Sigmoid colon (tissue), 7 donors: ENCODE measurements around the gene TNIK. TPM values are rescaled to one million over a fixed set of nuclear protein-coding genes. Genes with fewer than 3 reads are reported as not detected.

Source experiments
- DNase-seq: peaks from one replicate; pipeline ENCODE4 v3.0.0-alpha.2; 2019
- H3K27ac ChIP-seq, 4 donors: fragments of 200-600 bp; sonication (generic); one replicate each; pipeline ENCODE4 v1.5.1; 2016 to 2019; ENCODE audit warnings: mild to moderate bottlenecking in 1 of 4
- H3K27me3 ChIP-seq, 3 donors: fragments of 200-600 bp; sonication (generic); one replicate each; pipeline ENCODE4 v1.5.1; 2019; ENCODE audit warnings: mild to moderate bottlenecking in 1 of 3
- H3K36me3 ChIP-seq, 4 donors: fragments of 200-600 bp; sonication (generic); one replicate each; pipeline ENCODE4 v1.5.1; 2016 to 2019
- H3K4me1 ChIP-seq, 4 donors: fragments of 200-600 bp; sonication (generic); one replicate each; pipeline ENCODE4 v1.5.1; 2017 to 2019
- H3K4me3 ChIP-seq, 4 donors: fragments of 200-600 bp; sonication (generic); one replicate each; pipeline ENCODE4 v1.5.1; 2017 to 2019; ENCODE audit warnings: mild to moderate bottlenecking in 2 of 4, moderate library complexity in 1 of 4
- H3K9me3 ChIP-seq, 4 donors: fragments of 200-600 bp in 3 of 4; sonication (generic) in 3 of 4; one replicate each; pipeline versions ENCODE4 v1.5.1 to v1.6.1; 2013 to 2019
- CTCF ChIP-seq, 4 experiments: fragments of 450-650 bp in 3 of 4; fragments of 200-600 bp in 1 of 4; IDR thresholded peaks; one replicate each; pipeline ENCODE4 v1.5.1; 2016 to 2019; ENCODE audit warnings: antibody characterized with exemption in 4 of 4, mild to moderate bottlenecking in 3 of 4, moderate library complexity in 2 of 4
- EP300 ChIP-seq, 4 donors: sonication (generic); formaldehyde crosslinking; IDR thresholded peaks; one replicate each; pipeline ENCODE4 v1.6.1; 2017; ENCODE audit warnings: antibody characterized with exemption in 4 of 4
- POLR2A ChIP-seq, 2 donors: fragments of 450-650 bp; IDR thresholded peaks; one replicate each; pipeline ENCODE4 v1.6.1; 2016; ENCODE audit warnings: antibody characterized with exemption in 2 of 2, mild to moderate bottlenecking in 2 of 2, moderate library complexity in 2 of 2
- POLR2AphosphoS5 ChIP-seq, 4 donors: sonication (generic); formaldehyde crosslinking; IDR thresholded peaks; one replicate each; pipeline ENCODE4 v1.6.1; 2017; ENCODE audit warnings: antibody characterized with exemption in 4 of 4
- WGBS, 2 donors: extraction: QIAGEN DNeasy Blood & Tissue Kit; methylation state at CpG; one replicate each; pipeline ENCODE4 v1.1.7; 2013; 5-methylcytosine and 5-hydroxymethylcytosine counted together
- intact Hi-C: fragments of 100-400 bp; cut with DNase I; formaldehyde crosslinking; loops from one replicate; pipeline ENCODE4 v1.15.1; 2023
- polyA plus RNA-seq, 3 donors: library from polyadenylated mRNA; stranded (reverse); fragments of 200-250 nt; gene quantifications; one replicate each; pipeline ENCODE4 v1.2.3, GENCODE V29; 2013
- total RNA-seq, 4 donors: library from RNA; depleted of rRNA; stranded (reverse); fragments of >200 nt; gene quantifications; one replicate each; pipeline ENCODE4 v1.1.0, GENCODE V29; 2016
- donor health status: healthy with polysubstance abuse.
- donor health status: Bipolar disorder and iron deficiency.
- donor health status: healthy.

Gene TNIK
- total and polyA plus RNA-seq, 7 donors: 5.4 to 21.3 (median 9.2) TPM

- intact Hi-C loops: no loop called here
- TF ChIP-seq POLR2AphosphoS5 (IDR thresholded peaks at IDR 0.05): no peak
- no peak for TF ChIP-seq CTCF (IDR thresholded peaks at IDR 0.05)
- no peak for TF ChIP-seq POLR2A (IDR thresholded peaks at IDR 0.05)
- TF ChIP-seq EP300 (IDR thresholded peaks at IDR 0.05): no peak
Measured at GRCh38 chr3:171270541-171270940, 189.7 kb downstream of the TNIK start.

GRCh38 chr3:171269542-171269941, 190.7 kb downstream of the TNIK start:
- DNase-seq: no peak
- no peak overlapping the region for H3K27ac ChIP-seq
- intact Hi-C loops: no loop called here
- H3K4me3 ChIP-seq: no peak overlapping the region
- no peaks in the 10 kb centered on the region for H3K36me3 ChIP-seq
- no peak for TF ChIP-seq POLR2AphosphoS5 (IDR thresholded peaks at IDR 0.05)
- TF ChIP-seq CTCF (IDR thresholded peaks at IDR 0.05): no peak
- no peak for TF ChIP-seq EP300 (IDR thresholded peaks at IDR 0.05)
- no peak for TF ChIP-seq POLR2A (IDR thresholded peaks at IDR 0.05)
- H3K4me1 ChIP-seq: peaks cover 0 to 35% (median 21%) of the 10 kb centered on the region in 4 donors
- H3K9me3 ChIP-seq: no peaks in the 10 kb centered on the region
- no peaks in the 10 kb centered on the region for H3K27me3 ChIP-seq

More at GRCh38 chr3:171270541-171270940, 189.7 kb downstream of the TNIK start:
- H3K27me3 ChIP-seq: no peaks in the 10 kb centered on the region
- no peaks in the 10 kb centered on the region for H3K9me3 ChIP-seq
- no peak overlapping the region for H3K4me3 ChIP-seq
- 76 to 93% methylated on average over 2 of the region's 2 CpGs for WGBS, 2 donors
- no peak overlapping the region for H3K27ac ChIP-seq
- H3K4me1 ChIP-seq: peaks cover 0 to 35% (median 21%) of the 10 kb centered on the region in 4 donors
- no peak for DNase-seq
- H3K36me3 ChIP-seq: no peaks in the 10 kb centered on the region

GRCh38 chr3:171268677-171269076, 191.5 kb downstream of the TNIK start:
- no peak for DNase-seq
- H3K4me1 ChIP-seq: peaks cover 0 to 35% (median 21%) of the 10 kb centered on the region in 4 donors
- TF ChIP-seq POLR2A (IDR thresholded peaks at IDR 0.05): no peak
- TF ChIP-seq POLR2AphosphoS5 (IDR thresholded peaks at IDR 0.05): no peak
- TF ChIP-seq EP300 (IDR thresholded peaks at IDR 0.05): no peak
- TF ChIP-seq CTCF (IDR thresholded peaks at IDR 0.05): no peak
- no peaks in the 10 kb centered on the region for H3K27me3 ChIP-seq
- no peak overlapping the region for H3K27ac ChIP-seq
- H3K9me3 ChIP-seq: no peaks in the 10 kb centered on the region
- no peaks in the 10 kb centered on the region for H3K36me3 ChIP-seq
- H3K4me3 ChIP-seq: no peak overlapping the region
- intact Hi-C loops: no loop called here
- 91 to 98% methylated on average over 1 of the region's 1 CpG for WGBS, 2 donors

GRCh38 chr3:171267104-171267503, 193.1 kb downstream of the TNIK start:
- Histone ChIP-seq H3K4me3 (no peak overlapping the region), H3K27ac (peak overlapping the region in 2 of 4 donors; percentile 7 to 60), H3K4me1 (peaks cover 0 to 35% (median 24%) of the 10 kb centered on the region in 4 donors), H3K36me3 (no peaks in the 10 kb centered on the region), H3K27me3 (no peaks in the 10 kb centered on the region), H3K9me3 (no peaks in the 10 kb centered on the region)
- 71 to 83% methylated on average over 1 of the region's 1 CpG for WGBS, 2 donors
- TF ChIP-seq CTCF (IDR thresholded peaks at IDR 0.05): no peak
- no peak for TF ChIP-seq EP300 (IDR thresholded peaks at IDR 0.05)
- no peak for TF ChIP-seq POLR2A (IDR thresholded peaks at IDR 0.05)
- no peak for TF ChIP-seq POLR2AphosphoS5 (IDR thresholded peaks at IDR 0.05)
- no peak for DNase-seq
- intact Hi-C loops: no loop called here

- Histone ChIP-seq H3K27me3 (no peaks in the 10 kb centered on the region), H3K36me3 (no peaks in the 10 kb centered on the region), H3K27ac (peak overlapping the region in 2 of 4 donors; percentile 7 to 60), H3K9me3 (no peaks in the 10 kb centered on the region), H3K4me1 (peaks cover 0 to 35% (median 24%) of the 10 kb centered on the region in 4 donors), H3K4me3 (no peak overlapping the region)
- no peak for DNase-seq
- intact Hi-C loops: no loop called here
- 50 to 88% methylated on average over 1 of the region's 1 CpG for WGBS, 2 donors
- TF ChIP-seq POLR2A (IDR thresholded peaks at IDR 0.05) (no peak), POLR2AphosphoS5 (IDR thresholded peaks at IDR 0.05) (no peak), CTCF (IDR thresholded peaks at IDR 0.05) (no peak), EP300 (IDR thresholded peaks at IDR 0.05) (no peak)
Measured at GRCh38 chr3:171266740-171267073, 193.5 kb downstream of the TNIK start.
